ENCODE measurements around the gene COL24A1.

- TF ChIP-seq CTCF (IDR thresholded peaks at IDR 0.05) (no peak), EZH2 (IDR thresholded peaks at IDR 0.05; ENCODE audit: borderline replicate concordance, insufficient read depth, low read depth, low read length, poor library complexity, severe bottlenecking) (no peak)
Measured at GRCh38 chr1:85697895-85698294, 458.7 kb downstream of the COL24A1 start.
